Middle frontal gyrus (tissue), 1 donor: ENCODE results near the gene TET3.

ENCODE experiments used
- DNase-seq: peaks from one replicate; pipeline ENCODE4 v3.0.0-alpha.2; 2015; ENCODE audit warnings: low spot score; ENCODE audit errors: extremely low spot score

Gene TET3

DNA sequence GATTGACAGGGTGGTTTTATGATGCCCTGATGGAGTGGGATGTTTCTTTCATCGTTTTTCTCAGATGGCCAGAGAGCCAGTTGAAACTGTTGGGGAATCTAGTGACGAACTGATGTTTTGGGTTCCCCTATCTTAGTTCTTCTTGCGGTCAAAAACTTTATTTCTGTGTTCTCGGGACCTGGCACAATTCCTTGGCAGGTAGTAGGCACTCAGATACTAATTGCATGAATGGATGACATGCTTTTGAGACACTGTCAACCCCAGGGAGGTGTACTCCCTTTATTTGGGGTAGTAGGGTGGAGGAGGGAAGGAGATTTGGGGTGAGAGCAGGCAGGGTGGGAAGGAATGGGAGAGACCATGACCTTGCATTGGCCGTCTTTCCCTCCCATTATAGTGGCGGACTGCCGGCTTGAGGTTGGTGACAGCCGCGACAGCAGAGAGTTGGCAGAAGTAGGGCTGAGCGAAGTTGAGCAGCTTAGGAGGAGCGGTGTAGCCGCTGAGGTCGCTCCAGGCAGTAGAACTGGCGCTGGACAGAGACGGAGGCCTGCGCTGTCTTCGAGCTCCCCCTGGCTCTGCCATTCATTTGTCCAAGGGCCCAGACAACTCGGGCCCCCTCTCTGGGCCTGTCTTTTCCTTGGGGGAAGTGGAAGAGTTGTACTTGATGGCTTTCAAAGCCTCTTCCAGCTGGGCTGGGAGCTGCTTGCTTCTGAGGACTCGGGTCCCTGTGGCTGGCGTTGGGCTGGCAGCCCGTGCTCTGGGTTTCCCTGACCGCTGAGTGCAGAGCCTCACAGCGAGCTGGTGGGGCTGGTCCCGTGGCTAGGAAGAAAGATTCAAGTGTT lies 2.6 kb downstream of the TET3 start:
- no peak for DNase-seq

DNA sequence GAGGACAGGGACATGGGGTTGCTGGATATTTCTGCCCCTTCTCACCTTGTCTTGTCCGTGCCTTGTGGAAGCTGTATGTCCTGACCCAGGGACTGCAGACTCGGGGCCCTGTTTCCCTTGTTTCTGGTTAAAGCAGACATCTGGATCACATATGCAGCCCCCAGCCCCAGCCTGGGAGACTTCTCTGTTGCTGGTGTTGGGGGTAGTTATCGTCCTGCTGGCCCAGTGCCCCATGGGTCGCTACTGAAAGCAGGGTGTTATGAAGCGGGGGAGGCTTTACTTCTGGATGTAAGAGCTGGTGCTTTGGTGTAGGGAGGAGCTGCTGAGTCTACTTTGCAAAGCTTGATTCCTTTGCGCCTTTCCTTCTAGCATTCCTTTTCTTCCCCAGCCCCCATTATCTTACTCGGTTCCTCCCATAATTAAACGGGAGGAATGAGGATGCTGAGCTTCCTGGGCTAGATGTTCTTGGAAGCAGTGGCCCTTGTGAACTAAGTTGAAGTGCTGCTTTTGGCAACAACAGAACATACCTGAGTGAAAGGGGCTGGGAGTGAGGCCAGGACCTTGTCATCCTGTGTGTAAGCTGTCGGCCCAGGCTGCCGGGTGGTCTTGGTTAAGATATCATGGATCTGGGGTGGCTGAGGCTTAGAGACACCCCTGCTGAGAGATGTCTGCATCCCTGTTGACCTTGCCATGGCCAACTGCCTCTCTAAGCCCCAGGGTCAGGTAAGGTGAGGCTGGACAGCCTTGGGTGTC lies 3.4 kb downstream of the TET3 start:
- no peak for DNase-seq

DNA sequence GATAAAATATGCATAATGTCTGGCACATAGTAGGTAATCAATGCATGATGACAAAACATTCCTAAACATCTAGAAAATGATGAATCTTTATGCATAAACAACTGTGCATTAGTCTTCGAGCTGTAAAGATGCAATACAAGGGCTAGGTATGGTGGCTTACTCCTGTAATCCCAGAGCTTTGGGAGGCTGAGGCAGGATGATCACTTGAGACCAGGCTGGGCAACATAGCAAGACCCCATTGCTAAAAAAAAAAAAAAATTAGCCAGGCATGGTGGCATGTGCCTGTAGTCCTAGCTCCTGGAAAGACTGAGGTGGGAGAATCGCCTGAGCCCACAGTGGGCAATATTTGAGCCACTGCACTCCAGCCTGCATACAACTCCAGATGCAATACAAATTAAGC lies 5.3 kb downstream of the TET3 start:
- DNase-seq, result no peak

DNA sequence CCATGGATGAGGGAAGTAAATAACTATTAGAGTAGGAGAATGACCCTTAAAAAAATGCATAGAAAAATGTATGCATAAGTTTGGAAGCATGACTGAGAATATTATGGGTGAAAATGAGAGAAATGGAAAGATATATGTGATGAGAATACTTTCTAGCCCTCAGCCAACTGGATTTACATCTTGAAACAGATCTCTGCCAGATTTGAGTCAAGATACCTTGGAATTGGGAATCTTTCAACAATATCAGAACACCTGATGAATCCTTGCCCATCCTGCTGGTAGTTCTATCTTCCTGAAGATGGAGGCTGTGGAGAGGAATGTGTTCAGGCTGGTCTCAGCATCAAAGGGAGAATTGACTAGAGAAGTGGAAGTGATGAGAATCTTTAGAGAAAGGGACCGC lies 5.8 kb downstream of the TET3 start:
- DNase-seq, result no peak

DNA sequence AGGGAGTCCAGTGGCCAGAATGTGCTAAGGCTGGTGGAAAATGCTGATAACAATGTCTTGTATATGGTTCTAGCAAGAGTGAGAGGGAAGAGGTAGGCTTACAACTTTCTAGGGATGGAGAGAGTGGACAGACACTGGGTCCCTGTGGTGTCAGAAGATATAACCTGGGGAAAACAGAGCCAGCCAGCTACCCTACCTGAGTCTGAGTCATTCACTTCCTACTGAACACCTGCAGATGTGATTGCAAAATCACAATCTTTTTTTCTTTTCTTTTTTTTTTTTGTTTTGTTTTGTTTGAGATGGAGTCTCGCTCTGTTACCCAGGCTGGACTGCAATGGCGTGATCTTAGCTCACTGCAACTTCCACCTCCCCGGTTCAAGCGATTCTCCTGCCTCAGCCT lies 7.3 kb downstream of the TET3 start:
- DNase-seq, result no peak

DNA sequence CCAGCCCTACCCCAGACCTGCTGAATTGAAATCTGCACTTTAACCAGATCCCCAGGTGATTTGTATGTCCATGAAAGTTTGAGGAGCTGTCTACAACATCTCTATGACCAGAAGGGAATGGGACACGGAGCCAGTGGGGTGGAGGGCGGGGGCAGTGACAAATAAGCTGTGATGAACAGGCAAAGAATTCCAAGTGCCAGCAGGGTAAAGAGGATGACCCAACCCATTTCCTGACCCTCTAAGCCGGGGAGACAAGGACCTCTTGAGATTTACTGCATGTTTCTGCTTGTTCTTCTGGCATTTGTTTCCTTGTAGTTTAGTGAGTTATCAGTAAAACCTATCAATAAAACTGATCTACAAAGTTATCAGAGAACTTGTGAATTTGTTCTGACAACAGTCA lies 8.7 kb downstream of the TET3 start:
- DNase-seq, result no peak

DNA sequence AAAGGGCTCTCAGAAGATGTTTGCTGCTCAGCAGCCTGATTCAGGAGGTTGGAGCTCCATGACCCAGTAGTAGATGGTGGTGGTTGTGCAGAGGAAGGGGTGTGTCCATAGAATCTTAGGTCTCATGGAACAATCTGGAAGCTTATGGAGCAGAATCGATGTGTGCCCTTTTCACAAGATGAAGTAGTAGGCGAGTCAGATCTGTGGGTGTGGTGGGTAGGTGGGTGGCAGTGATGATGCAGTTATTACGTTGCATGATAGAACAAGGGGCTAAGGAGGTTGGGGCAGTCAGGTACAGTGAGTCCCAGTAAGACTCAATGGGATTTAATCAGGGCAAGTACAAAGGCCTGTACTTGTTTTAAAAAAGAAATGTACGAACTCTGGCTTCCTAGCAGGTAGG lies 9.1 kb downstream of the TET3 start:
- no peak for DNase-seq

DNA sequence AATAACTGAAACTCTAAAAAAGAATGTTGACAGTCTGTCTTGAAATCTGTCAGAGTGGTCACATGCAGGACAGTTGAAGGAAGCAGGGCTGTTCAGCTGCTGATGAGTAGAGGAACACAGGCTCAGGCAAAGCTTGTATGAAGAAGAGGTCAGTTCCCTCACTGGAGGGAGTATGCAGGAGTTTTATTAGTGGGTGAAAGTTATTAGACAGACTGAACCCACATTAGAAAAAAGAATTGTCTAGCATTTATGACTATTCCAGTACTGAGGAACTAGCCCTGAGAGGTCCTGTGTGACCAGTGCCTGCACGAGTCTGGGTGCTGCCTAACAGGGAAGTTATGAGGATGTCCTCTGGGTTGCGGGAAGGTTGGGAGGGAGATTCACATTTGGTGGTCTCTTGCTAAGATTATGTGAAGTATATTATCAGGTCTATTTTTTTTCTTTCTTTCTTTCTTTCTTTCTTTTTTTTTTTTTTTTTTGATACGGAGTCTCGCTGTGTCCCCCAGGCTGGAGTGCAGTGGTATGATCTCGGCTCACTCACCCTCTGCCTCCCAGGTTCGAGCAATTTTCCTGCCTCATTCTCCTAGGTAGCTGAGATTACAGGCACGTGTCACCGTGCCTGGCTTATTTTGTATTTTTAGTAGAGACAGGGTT lies 9.6 kb downstream of the TET3 start:
- DNase-seq, result no peak

DNA sequence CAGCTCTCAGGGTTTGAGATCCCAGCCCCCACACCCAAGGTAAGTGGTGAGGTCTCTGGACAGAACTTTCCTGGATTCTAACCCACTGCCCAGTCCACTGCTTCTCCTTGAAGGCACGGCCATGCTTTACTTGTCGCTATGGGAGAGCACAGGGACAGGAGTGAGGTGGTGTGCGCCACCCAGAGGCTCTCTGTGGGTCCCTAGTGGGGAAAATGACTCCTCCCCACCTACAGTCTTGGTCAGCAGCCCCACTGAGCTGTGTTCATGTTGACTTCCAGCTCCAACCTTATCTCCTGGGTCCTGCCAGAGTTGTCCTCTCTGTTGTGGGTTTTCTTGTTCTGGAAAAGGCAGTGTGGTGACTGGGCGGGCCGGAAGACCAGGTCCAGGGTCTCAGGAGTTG lies 11.1 kb downstream of the TET3 start:
- DNase-seq, result no peak

DNA sequence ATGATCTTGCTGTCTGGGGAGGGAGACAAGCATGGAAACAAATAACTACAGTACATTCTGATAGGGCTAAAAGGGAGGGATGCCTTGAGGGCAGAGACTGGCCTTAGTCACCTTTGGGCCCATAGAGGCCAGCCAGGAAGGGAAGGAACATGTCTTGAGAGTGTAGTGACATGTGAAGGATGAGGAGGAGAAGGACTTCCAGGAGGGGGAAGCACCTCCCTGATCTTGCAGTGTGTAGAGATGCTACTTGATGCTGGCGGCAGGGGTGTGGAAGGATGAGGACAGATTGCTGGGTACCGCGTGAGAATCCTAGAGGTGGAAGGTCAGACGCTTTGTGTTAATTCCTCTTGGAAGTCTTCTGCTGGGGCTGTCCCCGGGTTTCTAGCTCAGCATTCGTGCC lies 13.1 kb downstream of the TET3 start:
- no peak for DNase-seq

DNA sequence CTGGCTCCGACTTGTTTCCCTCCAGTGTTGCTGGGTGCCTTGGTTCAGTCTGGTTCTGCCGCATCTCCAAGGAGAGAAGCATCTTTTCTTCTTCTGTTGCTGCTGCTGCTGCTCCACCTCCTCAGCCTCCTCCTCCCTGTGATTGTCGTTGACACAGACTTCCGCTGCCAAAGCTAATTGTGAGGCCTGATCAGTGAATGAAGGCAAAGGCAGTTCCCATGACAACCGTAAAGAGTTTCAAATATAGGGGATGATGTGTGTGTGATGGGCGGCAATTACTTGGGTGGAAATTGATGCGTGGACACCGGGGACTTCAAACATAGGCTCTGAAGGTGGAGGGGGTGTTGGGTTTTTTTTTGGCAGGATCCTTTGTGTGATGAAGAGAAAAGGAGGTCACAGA lies 13.7 kb downstream of the TET3 start:
- no peak for DNase-seq

DNA sequence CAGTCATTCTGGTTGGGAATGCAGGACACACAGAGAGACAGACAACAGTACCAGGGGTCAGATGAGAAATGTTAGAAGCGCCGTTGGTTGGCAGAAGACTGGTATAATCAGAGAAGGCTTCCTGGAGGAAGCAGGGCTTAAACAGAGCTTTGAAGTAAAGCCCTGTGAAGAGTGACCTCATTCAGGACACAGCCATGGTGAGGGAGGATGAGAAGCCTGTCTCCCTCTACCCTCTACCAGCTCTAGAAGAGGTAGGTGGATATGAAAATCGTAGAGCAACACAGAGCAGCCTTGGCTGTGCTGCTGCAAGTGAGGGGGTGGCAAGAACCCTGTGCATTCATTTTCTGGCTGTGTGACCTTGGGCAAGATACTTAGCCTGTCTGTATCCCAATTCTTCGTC lies 14.2 kb downstream of the TET3 start:
- DNase-seq, result no peak

DNA sequence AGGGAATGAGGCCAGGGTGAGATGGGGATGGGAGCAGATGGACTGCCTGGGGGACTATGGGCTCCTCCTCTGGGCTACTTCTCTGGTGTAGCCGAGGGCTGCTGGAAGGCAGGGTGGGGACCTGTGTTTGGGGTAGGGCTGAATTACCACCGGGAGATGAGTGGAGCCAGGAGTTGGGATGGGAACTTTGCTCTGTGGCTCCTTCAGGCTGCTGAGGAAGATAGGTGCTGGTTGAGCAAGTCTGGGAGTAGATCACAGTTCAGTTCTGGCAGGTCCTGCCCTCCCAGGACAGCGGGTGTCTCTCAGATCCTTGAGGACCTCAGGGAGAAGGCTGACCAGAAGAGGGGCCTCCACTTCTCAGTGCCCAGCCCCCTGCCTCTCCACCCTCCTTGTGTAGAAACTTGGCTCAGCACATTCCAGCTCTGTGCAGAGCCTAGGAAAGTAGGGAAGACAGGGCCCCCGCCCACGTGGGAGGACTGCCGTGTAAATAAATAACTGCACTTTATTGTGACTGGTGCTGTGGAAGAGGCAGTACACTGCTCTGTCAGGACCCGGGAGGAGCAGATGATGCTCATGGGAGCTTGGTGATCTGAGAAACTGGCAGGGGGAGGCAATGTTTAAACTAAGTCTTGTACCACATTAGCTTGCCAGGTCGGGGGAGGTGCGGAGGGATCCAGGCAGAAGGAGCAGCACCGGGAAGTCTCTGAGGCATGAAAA lies 15.3 kb downstream of the TET3 start:
- DNase-seq, result no peak

DNA sequence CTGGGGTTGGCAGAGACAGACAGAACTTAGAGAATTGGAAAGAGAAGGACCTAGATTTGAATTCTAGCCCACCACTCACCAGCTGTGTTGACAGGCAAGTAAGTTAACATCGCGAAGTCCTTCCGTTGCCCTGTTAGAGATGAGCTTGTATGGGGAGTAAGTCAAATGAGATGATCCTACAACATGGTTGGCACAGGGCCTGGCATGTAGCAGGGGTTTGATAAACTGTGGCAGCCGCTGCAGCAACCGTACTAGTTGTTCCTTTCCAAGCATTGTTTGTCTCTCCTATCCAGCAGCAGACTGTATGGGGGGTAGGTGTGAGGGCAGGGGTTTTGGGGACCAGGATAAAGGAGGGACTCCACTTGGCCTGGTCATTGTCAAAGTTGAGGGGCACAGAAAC lies 16.0 kb downstream of the TET3 start:
- DNase-seq, result no peak

DNA sequence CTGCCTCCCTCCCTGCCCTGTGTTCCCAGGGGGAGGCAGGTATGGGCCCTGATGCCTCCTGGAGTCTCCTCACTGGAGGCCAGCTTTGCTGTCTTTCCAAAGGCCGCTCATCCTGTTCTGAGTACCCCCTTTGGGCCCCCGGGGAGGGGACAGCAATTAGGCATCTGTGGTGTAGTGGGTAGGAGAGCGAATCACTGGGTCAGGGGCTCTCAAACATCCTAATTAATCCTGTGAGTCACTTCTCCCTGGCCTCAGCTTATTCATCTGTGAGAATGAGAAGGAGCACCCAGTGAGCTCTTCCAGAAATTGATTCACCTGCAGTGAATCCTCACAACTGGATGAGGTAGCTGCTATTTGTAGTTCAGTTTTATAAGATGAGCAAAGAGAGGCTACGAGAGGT lies 16.4 kb downstream of the TET3 start:
- no peak for DNase-seq

DNA sequence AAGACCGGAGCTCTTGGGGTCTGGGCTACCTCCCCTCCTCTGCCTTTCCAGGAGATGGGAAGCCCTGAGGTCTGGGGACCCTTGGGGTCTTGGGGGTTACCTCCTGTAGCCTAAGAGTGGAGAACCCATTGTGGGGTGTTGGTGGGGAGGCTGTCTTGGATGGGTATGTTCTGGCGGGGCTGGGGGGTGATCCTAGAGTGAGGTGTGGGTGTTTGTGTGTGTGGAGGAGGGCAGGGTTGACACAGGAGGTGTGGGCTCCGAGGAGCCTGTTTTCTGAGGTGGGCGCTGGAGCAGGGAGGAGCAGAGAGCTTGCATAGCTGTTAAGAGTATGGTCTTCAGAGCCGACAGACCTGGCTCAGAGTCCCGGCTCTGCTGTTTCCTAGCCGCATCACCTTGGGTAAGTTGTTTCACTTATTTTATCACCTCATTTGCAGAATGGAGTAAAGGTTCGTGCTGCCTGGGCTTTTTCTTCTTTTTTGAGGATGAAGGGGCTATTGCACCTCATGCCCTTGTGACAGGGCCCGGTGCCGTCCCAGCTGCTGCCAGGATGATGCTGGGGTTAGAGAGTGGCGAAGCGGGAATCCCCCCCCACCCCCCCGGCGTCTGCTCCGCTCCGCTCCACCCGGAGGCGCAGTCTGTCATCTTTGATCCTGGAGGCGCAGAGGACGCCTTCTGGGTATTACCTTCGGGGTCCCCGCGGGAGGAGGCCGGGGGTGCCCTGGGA lies 17.2 kb downstream of the TET3 start:
- DNase-seq, result no peak

DNA sequence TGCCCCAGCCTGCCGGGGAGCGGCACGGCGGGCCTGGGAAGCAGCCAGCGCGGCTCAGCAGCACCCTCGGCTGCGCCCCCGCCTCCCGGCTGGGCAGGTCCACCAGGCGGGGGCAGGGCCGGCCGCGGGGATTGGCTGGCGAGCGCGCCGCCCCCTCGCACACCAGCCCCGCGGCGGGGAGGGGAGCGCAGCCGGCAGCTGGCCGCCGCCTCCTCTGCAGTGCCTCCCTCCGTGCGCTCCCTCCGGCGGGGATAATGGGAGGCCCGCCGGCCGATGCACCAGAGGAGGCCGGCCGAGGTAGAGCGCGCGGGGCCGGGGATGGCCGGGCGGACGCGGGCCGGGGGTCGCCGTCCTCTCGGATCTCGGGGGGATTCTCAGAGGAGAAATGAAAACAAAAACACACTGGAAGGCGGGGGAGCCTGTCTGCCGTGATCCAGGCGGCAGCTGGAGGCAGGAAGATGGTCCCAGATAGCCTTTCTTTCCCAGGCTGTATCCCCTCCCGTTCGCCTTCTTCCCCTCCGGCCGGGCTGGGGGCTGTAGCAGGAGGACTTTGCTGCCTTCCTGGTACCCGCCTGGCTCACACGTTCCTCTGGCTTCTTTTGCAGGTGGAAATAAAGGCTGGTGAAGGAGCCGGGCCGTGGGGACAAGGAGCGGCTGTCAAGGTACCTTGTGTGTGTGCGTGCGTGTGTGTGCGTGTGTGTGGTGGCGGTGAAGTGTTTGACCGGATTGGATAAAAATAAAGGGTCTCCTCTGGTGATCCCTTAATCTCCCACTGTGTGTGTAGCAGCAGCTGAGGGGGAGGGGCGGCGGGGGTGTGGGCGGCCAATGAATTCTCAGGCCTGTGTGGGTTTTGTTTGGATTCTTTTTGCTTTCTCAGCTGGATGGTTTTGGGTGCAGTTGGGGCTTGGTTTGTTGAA lies 18.1 kb downstream of the TET3 start:
- peak; percentile 83 for DNase-seq

DNA sequence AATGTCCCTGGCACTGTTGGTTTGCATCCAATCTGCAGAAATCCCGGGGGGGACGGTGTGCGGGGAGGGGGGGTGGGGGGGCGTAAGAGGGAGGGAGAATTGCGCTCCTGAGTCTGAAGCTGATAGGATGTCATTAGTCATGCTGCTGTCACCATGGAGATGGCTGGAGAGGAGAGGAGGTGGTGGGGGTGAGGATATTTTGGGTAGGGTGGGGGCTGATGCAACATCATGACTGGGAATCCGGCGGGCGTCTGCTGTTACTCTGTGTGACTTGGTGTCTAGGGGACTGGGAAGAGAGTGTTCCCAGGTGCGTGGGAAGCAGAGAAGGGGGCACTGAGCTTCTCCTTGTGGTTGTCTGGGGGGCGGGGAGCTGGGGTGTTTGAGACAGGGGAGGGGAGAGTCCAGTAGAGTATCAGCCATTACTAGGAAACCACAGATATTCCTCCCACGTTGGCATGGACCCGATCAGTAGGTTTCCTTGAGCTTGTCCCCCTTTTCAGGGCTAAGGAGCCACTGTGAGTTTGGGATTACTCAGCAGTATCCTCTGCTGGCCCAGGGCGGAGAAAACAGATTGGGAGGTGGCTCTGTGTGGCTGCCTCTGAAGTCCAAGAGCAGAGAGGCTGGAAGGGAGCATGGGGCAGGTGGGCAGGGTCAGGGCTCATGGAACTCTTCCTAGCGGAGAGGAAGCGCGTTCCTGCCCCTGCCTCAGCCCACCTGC lies 18.9 kb downstream of the TET3 start:
- DNase-seq, result peak; percentile 33
